ENCODE results near the gene CPLX1. TPM values are rescaled to one million over a fixed set of nuclear protein-coding genes. Genes with fewer than 3 reads are reported as not detected.

The CPLX1 gene
- total and polyA plus RNA-seq, 12 donors, result 1.7 to 25.3 (median 7.5) TPM

DNA sequence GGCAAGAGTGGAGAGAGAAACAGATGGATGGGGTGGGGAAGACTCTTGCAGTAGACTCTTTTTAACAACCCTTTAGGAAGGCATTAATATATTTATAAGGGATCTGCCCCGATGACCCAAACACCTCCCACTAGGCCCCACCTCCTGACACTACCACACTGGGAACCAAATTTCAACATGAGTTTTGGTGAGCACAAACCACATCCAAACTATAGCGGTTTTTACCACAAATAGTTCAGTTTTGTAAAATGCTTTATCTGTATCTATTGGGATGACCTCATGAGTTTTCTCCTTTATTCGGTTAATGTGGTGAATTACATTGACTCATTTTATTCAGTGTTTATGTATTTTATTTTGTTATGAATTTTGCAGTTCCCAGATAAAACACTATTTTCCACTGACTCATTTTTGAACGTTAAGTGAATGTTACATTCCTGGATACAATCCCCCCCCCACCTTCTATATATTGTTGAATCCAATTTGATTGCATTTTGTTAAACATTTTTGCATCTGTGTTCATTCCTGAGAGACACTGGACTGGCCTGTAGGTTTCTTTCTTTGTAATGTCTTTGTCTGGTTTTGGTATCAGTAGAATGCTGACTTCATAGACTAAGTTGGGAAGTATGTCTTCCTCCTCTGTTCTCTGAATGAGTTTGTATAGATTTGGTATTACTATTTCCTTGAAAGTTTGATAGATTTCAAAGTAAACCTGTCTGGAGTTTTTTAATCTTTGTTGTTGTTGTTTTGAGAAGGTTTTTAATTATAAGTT is 13.9 kb upstream of the CPLX1 start:
- intact Hi-C loops (cut with DNase I), result no loop called here
- Histone ChIP-seq H3K4me3 (no peak overlapping the region), H3K36me3 (replicated peaks in 1 of 2) (no peaks in the 10 kb centered on the region), H3K4me1 (replicated peaks in 1 of 2) (peaks cover 19 to 20% of the 10 kb centered on the region in 2 donors), H3K9me3 (replicated peaks in 1 of 3) (peaks cover 0 to 7% (median 4%) of the 10 kb centered on the region in 3 donors), H3K27ac (no peak overlapping the region), H3K27me3 (no peaks in the 10 kb centered on the region)
- TF ChIP-seq, protein P1, sequence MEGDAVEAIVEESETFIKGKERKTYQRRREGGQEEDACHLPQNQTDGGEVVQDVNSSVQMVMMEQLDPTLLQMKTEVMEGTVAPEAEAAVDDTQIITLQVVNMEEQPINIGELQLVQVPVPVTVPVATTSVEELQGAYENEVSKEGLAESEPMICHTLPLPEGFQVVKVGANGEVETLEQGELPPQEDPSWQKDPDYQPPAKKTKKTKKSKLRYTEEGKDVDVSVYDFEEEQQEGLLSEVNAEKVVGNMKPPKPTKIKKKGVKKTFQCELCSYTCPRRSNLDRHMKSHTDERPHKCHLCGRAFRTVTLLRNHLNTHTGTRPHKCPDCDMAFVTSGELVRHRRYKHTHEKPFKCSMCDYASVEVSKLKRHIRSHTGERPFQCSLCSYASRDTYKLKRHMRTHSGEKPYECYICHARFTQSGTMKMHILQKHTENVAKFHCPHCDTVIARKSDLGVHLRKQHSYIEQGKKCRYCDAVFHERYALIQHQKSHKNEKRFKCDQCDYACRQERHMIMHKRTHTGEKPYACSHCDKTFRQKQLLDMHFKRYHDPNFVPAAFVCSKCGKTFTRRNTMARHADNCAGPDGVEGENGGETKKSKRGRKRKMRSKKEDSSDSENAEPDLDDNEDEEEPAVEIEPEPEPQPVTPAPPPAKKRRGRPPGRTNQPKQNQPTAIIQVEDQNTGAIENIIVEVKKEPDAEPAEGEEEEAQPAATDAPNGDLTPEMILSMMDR (IDR thresholded peaks at IDR 0.05), result no peak
- TF ChIP-seq POLR2A (IDR thresholded peaks at IDR 0.05), result no peak
- DNase-seq, result no peak
- 84 to 93% (median 86%) methylated on average over 4 of the region's 4 CpGs for WGBS, 4 donors

DNA sequence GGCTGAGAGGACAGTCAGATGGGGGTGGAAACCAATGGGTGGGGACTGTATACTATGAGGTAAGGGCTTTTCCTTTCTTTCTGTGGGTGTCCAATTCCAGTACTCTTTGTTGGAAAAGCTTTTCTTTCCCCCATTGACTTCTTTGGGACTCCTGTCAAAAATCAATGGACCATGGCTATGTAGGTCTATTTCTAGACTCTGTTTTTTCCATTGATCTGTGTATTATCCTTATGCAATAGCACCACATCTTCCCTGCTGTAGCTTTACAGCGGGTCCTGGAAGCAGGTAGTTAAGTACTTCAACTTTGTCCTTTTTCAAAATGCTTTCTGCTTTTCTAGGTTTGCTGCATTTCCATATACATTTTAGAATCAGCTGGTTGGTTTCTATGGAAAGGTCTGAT is 11.8 kb upstream of the CPLX1 start:
- H3K36me3 ChIP-seq (replicated peaks in 1 of 2), result no peaks in the 10 kb centered on the region
- H3K4me3 ChIP-seq, result no peak overlapping the region
- no peaks in the 10 kb centered on the region for H3K27me3 ChIP-seq
- no peak for DNase-seq
- peaks cover 0 to 7% (median 4%) of the 10 kb centered on the region in 3 donors for H3K9me3 ChIP-seq (replicated peaks in 1 of 3)
- 90 to 100% (median 94%) methylated on average over 1 of the region's 1 CpG for WGBS, 4 donors
- TF ChIP-seq, protein P1 (IDR thresholded peaks at IDR 0.05), result no peak
- no peak for TF ChIP-seq POLR2A (IDR thresholded peaks at IDR 0.05)
- peaks cover 19 to 20% of the 10 kb centered on the region in 2 donors for H3K4me1 ChIP-seq (replicated peaks in 1 of 2)
- intact Hi-C loops (cut with DNase I), result no loop called here
- peak overlapping the region in 3 of 5 donors; percentile 91 to 96 (median 93) for H3K27ac ChIP-seq

DNA sequence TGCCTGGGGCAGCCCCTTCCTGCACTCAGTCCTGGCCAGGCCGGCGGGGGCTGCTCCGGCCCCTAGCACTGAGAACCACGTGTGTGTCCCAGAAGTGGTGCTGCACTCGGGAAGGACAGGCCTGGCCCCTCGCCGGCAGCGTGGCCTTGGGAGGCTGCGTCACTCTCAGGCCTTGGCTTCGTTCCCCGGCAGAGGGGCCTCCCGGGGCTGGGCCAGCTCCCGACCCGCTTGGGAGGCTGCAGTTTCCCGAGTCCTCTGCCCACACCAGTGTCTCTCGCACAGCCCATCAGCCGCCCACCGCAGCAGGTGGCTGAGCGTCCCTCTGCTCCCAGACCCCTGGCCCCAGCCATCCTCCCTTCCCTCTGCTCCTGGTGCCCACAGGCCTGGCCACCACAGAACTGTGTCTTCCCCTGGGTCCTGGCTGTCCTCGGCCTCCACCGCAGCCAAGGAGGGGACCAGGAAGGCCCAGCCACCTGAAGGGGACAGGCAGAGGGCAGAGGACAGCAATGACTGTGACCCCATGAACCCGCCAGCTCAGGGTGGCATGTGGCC is 10.9 kb upstream of the CPLX1 start:
- Histone ChIP-seq H3K27ac (peak overlapping the region; percentile 78 to 96 (median 91)), H3K27me3 (no peaks in the 10 kb centered on the region), H3K4me3 (no peak overlapping the region), H3K36me3 (replicated peaks in 1 of 2) (no peaks in the 10 kb centered on the region), H3K9me3 (replicated peaks in 1 of 3) (peaks cover 0 to 7% (median 4%) of the 10 kb centered on the region in 3 donors), H3K4me1 (replicated peaks in 1 of 2) (peaks cover 19 to 20% of the 10 kb centered on the region in 2 donors)
- 36 to 61% (median 48%) methylated on average over 6 to 22 of the region's 22 CpGs for WGBS, 4 donors
- intact Hi-C loops (cut with DNase I), result no loop called here
- TF ChIP-seq, protein P1 (IDR thresholded peaks at IDR 0.05), result no peak
- TF ChIP-seq POLR2A (IDR thresholded peaks at IDR 0.05), result peak in 1 of 2 donors; percentile 41
- DNase-seq, result peak; percentile 89 to 96 (median 92)

DNA sequence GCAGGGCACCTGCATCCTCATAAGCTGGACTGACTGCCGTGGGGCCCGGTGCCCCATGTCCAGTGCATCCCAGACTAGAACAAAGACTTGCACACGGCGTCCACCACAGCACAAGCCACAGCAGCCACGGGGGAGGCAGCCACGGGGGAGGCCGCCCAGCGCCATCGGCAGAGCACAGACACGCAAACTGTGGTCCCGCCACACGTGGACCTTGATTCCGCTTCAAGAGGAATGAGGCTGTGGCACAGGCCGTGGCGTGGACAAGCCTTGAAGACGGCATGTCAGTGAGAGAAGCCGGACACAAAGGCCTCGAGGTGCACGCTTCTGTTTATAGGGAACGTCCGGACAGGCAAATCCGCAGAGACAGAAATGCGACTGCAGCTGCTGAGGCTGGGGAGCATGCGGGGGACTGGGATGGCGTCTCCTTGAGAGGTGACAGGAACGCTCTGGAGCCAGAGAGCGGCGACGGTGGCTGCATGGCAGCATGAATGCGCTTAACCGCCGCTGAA is 10.1 kb upstream of the CPLX1 start:
- intact Hi-C loops (cut with DNase I), result no loop called here
- WGBS, 4 donors, result 70 to 89% (median 75%) methylated on average over 18 to 32 of the region's 32 CpGs
- Histone ChIP-seq H3K27ac (peak overlapping the region; percentile 78 to 96 (median 91)), H3K4me1 (replicated peaks in 1 of 2) (peaks cover 19 to 20% of the 10 kb centered on the region in 2 donors), H3K4me3 (no peak overlapping the region), H3K36me3 (replicated peaks in 1 of 2) (no peaks in the 10 kb centered on the region), H3K9me3 (replicated peaks in 1 of 3) (peaks cover 0 to 7% (median 4%) of the 10 kb centered on the region in 3 donors), H3K27me3 (no peaks in the 10 kb centered on the region)
- no peak for TF ChIP-seq POLR2A (IDR thresholded peaks at IDR 0.05)
- TF ChIP-seq, protein P1 (IDR thresholded peaks at IDR 0.05), result no peak
- peak in 3 of 7 donors; percentile 16 to 30 (median 27) for DNase-seq

Measured in adrenal gland (tissue), 12 donors.